ENCODE results near the gene IL6ST. TPM values are rescaled to one million over a fixed set of nuclear protein-coding genes. Genes with fewer than 3 reads are reported as not detected.

IL6ST gene
- total and polyA plus RNA-seq, 8 donors: 166 to 464 (median 222) TPM

DNA sequence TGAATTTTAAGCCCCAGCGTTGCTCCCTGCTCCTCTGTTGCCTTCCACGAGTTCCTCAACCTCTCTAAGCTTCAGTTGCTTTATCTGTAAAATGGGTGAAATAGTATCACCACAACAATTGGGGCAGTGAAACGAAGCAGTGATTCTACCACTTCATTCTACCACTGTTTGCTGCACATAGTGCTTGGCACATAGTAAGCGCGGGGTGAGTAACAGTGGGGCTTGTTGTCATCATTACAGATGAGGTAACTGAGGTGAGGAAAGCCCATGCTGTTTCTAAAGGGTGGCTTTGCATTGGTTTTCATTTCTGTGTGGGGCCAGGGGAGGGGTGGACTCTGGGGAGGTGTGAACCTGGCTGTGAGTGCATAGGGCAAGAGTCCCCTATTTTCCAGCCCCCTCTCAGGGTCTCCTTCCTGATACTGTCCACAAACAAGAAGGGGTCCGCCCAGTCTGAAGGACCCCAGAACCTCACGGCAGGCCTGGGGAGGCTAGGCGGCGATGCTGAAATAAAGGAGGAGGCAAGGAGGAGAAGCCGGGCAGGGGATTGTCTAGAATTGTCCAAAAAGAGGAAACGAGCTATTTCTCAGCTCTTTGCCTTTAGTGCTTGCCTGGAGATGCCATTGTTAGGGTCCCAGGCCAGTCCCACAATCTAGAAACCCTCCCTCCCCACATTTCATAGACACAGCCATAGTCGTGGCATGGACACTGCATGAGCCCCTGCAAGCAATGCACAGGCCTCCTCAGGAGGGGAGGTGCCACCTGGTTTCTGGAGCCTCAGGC lies 65.6 kb downstream of the IL6ST start:
- Histone ChIP-seq H3K4me3 (no peak overlapping the region), H3K36me3 (no peaks in the 10 kb centered on the region), H3K27me3 (no peaks in the 10 kb centered on the region), H3K27ac (no peak overlapping the region), H3K9me3 (no peaks in the 10 kb centered on the region), H3K4me1 (peaks cover 0 to 8% of the 10 kb centered on the region in 2 donors)
- intact Hi-C loops (cut with DNase I): no loop called here
- DNase-seq (no peak), ATAC-seq (no peak)
- TF ChIP-seq, protein P1, sequence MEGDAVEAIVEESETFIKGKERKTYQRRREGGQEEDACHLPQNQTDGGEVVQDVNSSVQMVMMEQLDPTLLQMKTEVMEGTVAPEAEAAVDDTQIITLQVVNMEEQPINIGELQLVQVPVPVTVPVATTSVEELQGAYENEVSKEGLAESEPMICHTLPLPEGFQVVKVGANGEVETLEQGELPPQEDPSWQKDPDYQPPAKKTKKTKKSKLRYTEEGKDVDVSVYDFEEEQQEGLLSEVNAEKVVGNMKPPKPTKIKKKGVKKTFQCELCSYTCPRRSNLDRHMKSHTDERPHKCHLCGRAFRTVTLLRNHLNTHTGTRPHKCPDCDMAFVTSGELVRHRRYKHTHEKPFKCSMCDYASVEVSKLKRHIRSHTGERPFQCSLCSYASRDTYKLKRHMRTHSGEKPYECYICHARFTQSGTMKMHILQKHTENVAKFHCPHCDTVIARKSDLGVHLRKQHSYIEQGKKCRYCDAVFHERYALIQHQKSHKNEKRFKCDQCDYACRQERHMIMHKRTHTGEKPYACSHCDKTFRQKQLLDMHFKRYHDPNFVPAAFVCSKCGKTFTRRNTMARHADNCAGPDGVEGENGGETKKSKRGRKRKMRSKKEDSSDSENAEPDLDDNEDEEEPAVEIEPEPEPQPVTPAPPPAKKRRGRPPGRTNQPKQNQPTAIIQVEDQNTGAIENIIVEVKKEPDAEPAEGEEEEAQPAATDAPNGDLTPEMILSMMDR (IDR thresholded peaks at IDR 0.05): no peak

DNA sequence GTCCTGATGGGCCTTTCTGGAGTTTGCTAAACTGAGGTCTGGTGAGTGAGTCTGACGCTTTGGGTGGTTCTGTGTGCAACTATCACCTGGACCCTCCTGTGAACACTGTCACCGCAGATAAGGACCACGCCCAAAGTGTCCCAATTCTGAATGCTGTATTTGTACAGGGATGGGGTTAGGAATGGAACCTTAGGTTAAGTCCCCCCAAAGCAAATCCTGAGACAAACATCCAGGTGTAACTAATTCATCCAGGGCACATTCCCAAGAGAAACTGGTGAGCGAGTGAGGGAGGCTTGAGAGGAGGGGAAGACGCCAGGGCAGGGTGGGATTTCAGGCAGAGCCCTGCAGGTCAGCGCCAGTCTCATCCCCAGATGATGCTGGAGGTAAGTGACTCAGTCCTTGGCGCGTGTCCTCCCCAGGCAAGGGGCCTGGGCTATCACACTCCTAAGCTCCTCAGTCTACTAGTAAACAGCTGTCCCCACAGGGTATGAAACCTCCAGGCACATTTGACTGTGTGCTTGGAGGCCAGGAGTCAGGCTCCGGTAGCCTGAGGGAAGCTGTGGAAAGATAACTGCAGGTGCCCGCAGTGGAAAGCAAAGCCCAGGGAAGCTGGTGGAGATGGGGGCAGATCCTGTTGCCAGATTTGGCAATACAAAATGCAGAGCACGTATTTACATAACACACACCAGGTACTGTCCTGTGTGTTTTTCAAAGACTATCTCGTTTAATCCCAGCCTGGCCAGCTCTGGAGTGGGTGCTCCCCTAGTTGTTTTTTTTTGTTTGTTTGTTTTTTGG lies 66.7 kb downstream of the IL6ST start:
- Histone ChIP-seq H3K27me3 (no peaks in the 10 kb centered on the region), H3K36me3 (no peaks in the 10 kb centered on the region), H3K27ac (no peak overlapping the region), H3K4me1 (peaks cover 0 to 10% of the 10 kb centered on the region in 2 donors), H3K9me3 (no peaks in the 10 kb centered on the region), H3K4me3 (no peak overlapping the region)
- TF ChIP-seq, protein P1 (IDR thresholded peaks at IDR 0.05): no peak
- ATAC-seq (no peak), DNase-seq (no peak)
- intact Hi-C loops (cut with DNase I): no loop called here

DNA sequence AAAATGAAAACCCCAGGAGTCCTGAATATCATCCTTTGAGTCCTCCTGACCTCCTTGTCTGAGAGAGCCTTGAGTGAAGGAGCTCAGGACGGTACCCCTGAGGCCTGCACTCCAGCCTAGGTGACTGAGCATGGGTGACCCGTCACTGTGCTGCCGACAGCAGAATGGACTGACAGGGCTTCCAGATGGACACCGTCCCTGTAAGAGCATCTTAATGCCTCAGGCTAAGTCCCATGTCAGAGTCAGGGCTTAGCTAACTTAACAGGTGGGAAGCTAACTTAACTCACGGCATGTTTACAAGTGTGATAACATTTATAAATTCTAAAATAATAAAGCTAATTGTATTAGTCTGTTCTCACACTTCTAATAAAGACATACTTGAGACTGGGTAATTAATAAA lies 68.3 kb downstream of the IL6ST start:
- peaks cover 0 to 14% of the 10 kb centered on the region in 2 donors for H3K4me1 ChIP-seq
- no peak overlapping the region for H3K4me3 ChIP-seq
- intact Hi-C loops (cut with DNase I): no loop called here
- ATAC-seq (no peak), DNase-seq (no peak)
- H3K9me3 ChIP-seq: no peaks in the 10 kb centered on the region
- no peak overlapping the region for H3K27ac ChIP-seq
- H3K27me3 ChIP-seq: no peaks in the 10 kb centered on the region
- TF ChIP-seq, protein P1 (IDR thresholded peaks at IDR 0.05): no peak
- H3K36me3 ChIP-seq: no peaks in the 10 kb centered on the region

DNA sequence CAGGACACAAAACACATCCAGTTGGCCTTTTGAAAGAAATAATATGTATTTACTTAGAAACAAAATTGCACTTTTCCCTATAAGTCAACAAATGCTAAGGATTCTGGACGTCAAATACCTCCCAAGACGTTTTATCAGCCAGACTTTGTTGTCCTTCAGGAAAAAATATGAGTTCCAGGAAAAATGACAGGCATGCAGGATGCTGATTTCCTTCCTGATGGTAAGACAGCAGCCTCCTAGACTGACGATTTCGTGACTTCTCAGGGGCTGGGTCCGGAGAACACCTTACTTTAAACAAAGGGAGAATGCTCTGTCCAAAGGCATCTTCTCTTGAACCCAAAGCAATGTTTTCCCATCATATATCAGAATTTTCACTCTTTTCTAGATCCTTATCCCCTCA lies 69.1 kb downstream of the IL6ST start:
- ATAC-seq (no peak), DNase-seq (no peak)
- intact Hi-C loops (cut with DNase I): no loop called here
- no peaks in the 10 kb centered on the region for H3K9me3 ChIP-seq
- H3K36me3 ChIP-seq: no peaks in the 10 kb centered on the region
- peaks cover 0 to 14% of the 10 kb centered on the region in 2 donors for H3K4me1 ChIP-seq
- H3K4me3 ChIP-seq: no peak overlapping the region
- no peaks in the 10 kb centered on the region for H3K27me3 ChIP-seq
- TF ChIP-seq, protein P1 (IDR thresholded peaks at IDR 0.05): no peak
- H3K27ac ChIP-seq: no peak overlapping the region

- Histone ChIP-seq H3K9me3 (no peaks in the 10 kb centered on the region), H3K4me3 (no peak overlapping the region), H3K36me3 (no peaks in the 10 kb centered on the region), H3K27me3 (no peaks in the 10 kb centered on the region), H3K27ac (no peak overlapping the region), H3K4me1 (peaks cover 0 to 14% of the 10 kb centered on the region in 2 donors)
- TF ChIP-seq, protein P1 (IDR thresholded peaks at IDR 0.05): no peak
- ATAC-seq (no peak), DNase-seq (no peak)
- intact Hi-C loops (cut with DNase I): no loop called here
These were observed 69.6 kb downstream of the IL6ST start for GRCh38 chr5:55925181-55925580.

Measured in left lung (tissue), 10 donors.